NT2/D1 (cell line): ENCODE data around the gene CD302.

Source experiments
- YY1 ChIP-seq: IDR thresholded peaks from 2 replicates; pipeline ENCODE4 v1.6.1; 2011; ENCODE audit not compliant: insufficient read length, insufficient read depth
- ZNF274 ChIP-seq: IDR thresholded peaks from 2 replicates; pipeline ENCODE4 v1.6.1; 2011; ENCODE audit warnings: mild to moderate bottlenecking, low read depth, low read length

DNA sequence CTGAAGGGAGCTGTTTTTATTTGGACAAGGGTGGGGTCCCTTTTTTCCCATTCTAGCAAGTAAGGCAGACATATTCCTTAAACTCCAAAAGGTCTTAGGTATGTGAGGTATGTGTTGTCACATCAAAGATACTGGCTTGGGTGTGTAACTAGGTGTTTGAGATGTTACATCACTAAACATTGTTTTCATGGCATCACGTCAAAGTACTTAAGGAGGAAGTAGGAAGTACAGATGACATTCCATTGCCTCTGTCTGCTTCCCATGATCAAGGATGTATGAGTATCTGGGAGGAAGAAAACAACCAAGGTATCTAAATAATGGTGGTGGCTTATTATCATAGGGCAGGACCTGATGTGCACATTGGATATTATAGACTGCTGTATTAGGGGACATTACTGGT lies 39.3 kb downstream of the CD302 start:
- TF ChIP-seq YY1 (no peak), ZNF274 (no peak)
